HG03439 (cell line): ENCODE data around the gene RERE.
"Not testable (repeated sequence)": the region's sequence is repeated elsewhere in the genome, so short reads cannot be mapped to it uniquely, and the experiment has no call there.

Source experiments
- ATAC-seq: cut with Tn5 transposase; IDR thresholded peaks from one replicate; pipeline ENCODE4 v1.9.1; 2021; ENCODE audit warnings: mild to moderate bottlenecking, moderate library complexity; ENCODE audit not compliant: unreplicated experiment

The RERE gene

GRCh38 chr1:8463144-8463927 is 354.1 kb downstream of the RERE start:
- no peak for ATAC-seq

DNA sequence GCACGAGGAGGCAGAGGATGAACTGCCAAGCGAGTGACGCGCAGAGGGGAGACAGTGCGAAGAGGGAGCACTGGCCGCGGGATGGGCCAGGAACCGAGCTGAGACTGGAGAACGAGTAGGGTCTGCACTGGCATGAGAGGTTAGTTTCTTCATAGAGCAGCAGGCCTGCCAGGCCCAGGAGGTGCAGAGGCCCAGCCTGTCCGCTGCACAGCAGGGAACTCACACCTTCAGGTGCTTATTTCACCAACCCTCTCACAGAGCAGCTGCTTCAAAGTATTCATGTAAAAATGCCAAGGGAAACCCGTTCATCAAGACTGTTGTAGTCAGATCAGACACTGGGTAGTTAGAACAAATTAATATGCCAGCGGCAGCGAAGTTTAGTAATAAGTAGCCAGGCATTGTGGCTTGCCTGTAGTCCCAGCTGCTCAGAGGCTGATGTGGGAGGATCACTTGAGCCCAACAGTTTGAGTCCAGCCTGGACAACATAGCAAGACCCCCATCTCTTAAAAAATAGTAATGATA is 355.0 kb downstream of the RERE start:
- ATAC-seq = no peak

GRCh38 chr1:8461351-8462110 is 355.9 kb downstream of the RERE start:
- ATAC-seq = no peak

GRCh38 chr1:8460784-8461183 is 356.7 kb downstream of the RERE start:
- no peak for ATAC-seq

DNA sequence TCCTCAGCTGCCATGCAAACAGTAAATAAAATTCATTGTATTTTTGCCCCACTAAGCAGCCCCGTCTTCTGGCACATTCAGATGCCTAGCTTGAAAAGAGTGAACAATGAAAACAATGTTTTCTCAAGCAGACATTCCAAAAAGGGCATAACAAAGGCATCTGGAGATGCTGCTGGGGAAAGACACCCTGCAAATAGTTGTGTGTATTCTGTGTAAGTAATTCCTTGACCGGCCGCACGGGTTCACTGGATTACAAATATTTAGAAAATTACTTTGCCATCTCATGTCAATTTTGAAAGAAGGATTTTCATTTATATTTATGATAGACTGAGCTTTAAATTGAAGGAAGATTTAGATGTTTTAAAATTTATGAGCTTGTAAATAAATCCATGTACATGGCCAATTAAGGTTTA is 357.3 kb downstream of the RERE start:
- ATAC-seq = no peak

DNA sequence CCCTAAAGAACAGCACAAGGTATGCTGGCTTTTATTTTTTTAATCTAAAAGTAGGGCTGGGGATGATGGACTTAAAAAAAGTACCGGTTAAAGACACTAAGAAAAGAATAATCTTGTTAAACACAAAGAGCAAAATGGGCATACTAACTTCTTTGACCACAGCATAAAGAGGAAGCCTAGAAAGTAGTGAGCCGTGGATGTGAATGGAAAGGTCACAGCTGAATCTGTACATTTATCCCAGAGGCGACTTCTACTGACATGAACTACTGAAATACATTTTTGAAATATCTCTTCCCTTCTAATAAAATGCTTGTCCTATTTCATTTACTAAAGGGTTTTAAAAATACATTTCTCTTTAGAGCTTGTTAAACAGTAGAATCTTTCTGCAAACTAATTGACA is 358.8 kb downstream of the RERE start:
- no peak for ATAC-seq

- ATAC-seq = no peak
Measured at GRCh38 chr1:8457760-8458381, 359.6 kb downstream of the RERE start.

GRCh38 chr1:8456991-8457390 is 360.4 kb downstream of the RERE start:
- no peak for ATAC-seq

DNA sequence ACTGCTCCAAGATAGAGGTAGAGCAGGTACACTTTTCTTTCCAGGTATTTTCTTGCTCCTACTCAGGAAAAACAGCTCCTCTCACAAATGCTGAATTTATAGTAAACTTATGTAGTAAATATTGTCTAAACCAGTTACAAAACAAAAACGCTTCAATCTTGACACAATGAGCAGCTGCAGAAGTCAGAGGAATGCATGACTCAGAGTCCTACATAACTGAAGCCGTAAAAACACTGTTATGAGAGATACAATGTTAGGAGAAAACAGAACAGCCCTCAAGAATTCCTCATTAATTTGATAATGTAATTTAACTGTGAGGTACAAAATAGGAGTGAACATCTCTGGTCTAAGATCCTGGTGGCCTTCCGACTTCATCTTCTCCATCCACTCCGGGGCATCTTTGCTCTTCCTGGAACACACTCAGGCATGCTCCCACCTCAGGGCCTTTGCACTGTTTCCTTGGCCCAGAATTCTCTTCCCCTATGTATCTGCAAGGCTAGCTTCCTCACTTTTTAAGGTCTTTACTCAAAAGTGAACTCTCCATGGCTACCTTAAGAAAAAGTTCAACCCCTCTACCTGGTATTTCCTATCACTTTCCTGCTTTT is 361.0 kb downstream of the RERE start:
- ATAC-seq = no peak

GRCh38 chr1:8455700-8456307 is 361.6 kb downstream of the RERE start:
- no peak for ATAC-seq

DNA sequence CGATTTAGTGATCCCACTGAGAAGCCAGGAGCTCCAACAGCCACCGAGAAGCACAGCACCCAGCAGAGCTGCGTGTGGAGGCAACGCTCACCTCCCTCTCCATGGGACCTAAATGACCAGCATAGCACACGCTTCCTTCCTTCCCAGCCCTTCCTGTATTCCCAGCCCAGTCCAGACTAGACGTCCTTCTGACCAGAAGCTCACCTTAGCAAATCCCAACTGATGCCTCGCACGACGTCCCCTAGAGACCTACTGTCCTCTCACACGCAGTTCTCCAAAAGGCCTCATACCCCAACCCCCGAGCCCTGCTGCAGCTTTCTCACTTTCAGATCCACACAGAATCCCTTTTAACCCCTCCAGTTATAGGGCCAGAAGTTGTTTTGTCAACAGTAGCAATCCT is 367.1 kb downstream of the RERE start:
- ATAC-seq = no peak

DNA sequence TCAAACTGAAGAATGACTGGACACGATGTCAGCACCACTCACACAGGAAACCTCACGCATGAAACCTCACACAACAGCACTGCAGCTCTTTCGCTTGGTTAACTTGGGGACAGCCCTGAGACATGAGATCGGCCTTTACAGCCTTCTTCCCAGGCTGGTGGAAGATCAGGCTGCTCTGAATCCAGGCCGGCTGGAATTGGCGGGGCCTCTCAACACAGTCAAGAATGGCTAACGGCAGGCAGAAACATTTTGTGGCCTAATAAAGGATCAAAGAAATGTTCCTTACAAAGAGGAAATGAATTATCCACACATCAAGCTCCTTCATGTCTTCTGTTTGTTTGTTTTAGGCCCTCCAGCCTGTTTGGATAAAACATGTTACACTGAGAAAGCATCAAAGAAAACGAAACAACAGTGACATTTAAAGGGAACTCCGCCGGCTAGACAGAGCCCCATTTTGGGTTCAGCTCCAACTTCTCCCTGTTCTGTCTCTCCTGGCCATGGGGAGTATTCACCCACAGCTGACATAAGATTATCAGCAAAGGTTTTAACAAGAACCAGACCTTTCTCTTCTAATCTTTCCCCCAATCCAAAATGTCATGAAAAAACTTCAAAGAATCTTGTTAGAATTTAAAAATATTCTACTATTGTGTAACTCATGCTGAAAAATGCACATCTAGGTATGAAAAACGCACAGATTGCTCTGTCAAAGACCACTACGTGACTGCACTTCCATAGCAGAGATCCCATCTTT is 368.4 kb downstream of the RERE start:
- ATAC-seq = no peak

- ATAC-seq = not testable (repeated sequence)
Measured at GRCh38 chr1:8448505-8448904, 368.9 kb downstream of the RERE start.

DNA sequence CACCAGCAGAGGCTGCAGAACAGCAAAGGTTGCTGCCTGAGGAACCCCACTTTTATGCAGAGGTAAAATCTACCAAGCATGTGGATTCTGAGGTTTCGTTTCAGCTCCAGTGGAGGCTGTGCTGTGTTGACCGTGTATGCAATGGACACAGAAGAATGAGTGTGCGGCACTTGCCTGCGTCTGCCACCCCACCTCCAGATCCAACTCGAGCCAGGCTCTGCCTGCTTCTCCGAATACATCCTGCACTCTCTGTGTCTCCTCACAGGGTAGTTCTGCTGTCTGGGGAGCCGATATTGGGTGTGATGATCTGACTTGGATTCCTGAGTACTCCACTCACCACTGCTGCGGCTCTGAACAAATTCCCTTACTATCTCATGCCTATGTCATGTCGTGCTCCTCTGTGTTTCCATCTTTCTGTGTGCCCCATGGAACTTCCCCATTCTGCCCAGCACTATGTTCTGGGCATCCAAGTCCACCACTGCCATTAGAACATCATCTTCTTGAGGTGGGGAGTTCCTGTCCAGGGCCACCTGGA is 369.8 kb downstream of the RERE start:
- ATAC-seq = no peak

DNA sequence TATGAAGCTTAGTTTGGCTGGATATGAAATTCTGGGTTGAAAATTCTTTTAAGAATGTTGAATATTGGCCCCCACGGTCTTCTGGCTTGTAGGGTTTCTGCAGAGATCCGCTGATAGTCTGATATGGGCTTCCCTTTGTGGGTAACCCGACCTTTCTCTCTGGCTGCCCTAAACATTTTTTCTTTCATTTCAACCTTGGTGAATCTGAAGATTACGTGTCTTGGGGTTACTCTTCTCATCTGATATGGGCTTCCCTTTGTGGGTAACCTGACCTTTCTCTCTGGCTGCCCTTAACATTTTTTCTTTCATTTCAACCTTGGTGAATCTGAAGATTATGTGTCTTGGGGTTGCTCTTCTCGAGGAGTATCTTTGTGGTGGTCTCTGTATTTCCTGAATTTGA is 371.3 kb downstream of the RERE start:
- ATAC-seq = not testable (repeated sequence)

DNA sequence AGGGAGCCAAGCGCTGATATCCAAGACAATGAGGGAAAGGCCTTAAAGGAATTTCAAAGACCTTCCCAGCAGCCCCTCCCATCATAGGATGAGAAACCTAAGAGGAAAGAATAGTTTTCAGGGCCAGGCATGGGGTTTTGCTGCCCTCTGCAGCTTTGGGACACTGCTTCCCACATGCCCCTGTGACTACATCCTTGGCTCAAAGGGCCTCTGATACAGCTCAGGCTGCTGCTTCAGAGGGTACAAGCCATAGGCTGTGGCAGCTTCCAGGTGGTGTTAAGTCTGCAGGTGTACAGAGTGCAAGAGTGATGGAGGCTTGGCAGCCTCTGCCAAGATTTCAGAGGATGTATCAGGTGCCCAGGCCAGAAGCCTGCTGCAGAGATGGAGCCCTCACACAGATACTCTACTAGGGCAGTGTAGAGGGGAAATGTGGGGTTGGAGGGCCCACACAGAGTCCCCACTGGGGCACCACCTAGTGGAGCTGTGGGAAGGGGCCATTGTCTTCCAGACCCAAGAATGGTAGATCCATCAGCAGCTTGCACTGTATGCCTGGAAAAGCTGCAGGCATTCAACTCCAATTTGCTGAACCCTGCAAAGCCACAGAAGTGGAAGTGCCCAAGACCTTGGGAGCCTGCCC is 373.8 kb downstream of the RERE start:
- no peak for ATAC-seq

GRCh38 chr1:8441426-8441825 is 376.0 kb downstream of the RERE start:
- ATAC-seq = no peak

DNA sequence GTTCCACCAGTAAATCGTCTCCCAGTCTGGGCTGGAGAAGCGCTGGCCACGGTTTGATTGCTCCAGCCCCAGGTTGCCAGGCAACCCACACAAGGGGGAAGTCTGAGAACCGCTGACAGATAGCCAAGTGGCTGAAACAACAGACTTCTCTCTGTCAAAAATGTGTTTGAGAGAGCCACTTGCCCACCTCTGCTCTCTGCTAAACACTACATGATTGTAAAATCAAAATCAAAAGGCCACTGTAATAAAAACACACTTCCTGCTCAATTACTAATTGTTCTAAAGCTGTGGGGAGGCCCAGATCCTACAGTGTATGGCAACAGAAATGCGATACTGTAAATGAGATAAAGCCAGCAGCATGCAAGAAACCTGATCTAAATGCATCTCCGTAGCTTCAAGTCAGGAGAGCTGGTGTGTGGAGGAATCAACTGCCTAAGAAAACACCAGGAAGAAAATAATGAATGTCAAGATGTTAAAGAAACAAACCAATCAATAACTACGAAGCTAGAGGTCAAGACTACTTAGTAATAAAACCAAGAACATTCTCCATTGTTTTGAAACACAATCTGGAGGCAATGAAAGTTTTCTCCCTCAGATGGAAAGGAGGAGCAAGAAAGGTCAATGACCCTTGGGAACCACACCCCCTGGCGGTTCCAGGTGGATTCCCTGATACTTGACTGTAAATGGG is 378.3 kb downstream of the RERE start:
- ATAC-seq = no peak

GRCh38 chr1:8438489-8438888 is 379.0 kb downstream of the RERE start:
- ATAC-seq = no peak
